GM12878 (cell line): Measurements from ENCODE around the gene GGTA1.

Source experiments
- CBX5 ChIP-seq: sonication (generic); IDR thresholded peaks from 2 replicates; pipeline ENCODE4 v1.6.1; 2016; ENCODE audit warnings: low read depth, moderate library complexity, mild to moderate bottlenecking, inconsistent platforms
- EP300 ChIP-seq, 2 experiments: fragments of 150-350 bp in 1 of 2; IDR thresholded peaks; 2 replicates each; pipeline ENCODE4 v1.6.1; 2011 to 2012; ENCODE audit warnings: low read depth in 2 of 2, low read length in 2 of 2, borderline replicate concordance in 1 of 2, improper control_type of control experiment in 1 of 2, inconsistent platforms in 1 of 2; ENCODE audit not compliant: control insufficient read depth in 1 of 2
- GABPA ChIP-seq: IDR thresholded peaks from 2 replicates; pipeline ENCODE4 v1.6.1; 2014; ENCODE audit warnings: antibody characterized with exemption, low read depth, mild to moderate bottlenecking, inconsistent platforms
- HCFC1 ChIP-seq: fragments of 150-350 bp; IDR thresholded peaks from 2 replicates; pipeline ENCODE4 v1.6.1; 2014; ENCODE audit warnings: low read length
- RAD51 ChIP-seq: fragments of 450-650 bp; IDR thresholded peaks from 2 replicates; pipeline ENCODE4 v1.6.1; 2016; ENCODE audit warnings: moderate library complexity, mild to moderate bottlenecking, inconsistent platforms
- SRF ChIP-seq, 2 experiments: IDR thresholded peaks; 2 replicates each; pipeline ENCODE4 v1.6.1; 2011; ENCODE audit warnings: low read depth in 2 of 2, low read length in 2 of 2, mild to moderate bottlenecking in 1 of 2, moderate library complexity in 1 of 2
- SUZ12 ChIP-seq: fragments of 200-600 bp; sonication (generic); IDR thresholded peaks from one replicate; pipeline ENCODE4 v1.6.1; 2018; ENCODE audit warnings: antibody characterized with exemption, mild to moderate bottlenecking; ENCODE audit not compliant: unreplicated experiment
- TF ChIP-seq, protein P1 (sequence below), 3 experiments: IDR thresholded peaks in 2 of 3; conservative IDR thresholded peaks in 1 of 3; 2 replicates each; pipeline ENCODE4 v1.5.1; 2011; ENCODE audit warnings: low read depth in 3 of 3, low read length in 3 of 3, mild to moderate bottlenecking in 3 of 3, control low read depth in 2 of 3, moderate library complexity in 2 of 3, inconsistent platforms in 1 of 3, mixed read lengths in 1 of 3; ENCODE audit not compliant: control insufficient read depth in 2 of 3, insufficient read depth in 1 of 3; ENCODE audit errors: extremely low read depth in 1 of 3
- TF ChIP-seq, protein P2 (sequence below): fragments of 450-650 bp; IDR thresholded peaks from 2 replicates; pipeline ENCODE4 v1.6.1; 2016; ENCODE audit warnings: mild to moderate bottlenecking

DNA sequence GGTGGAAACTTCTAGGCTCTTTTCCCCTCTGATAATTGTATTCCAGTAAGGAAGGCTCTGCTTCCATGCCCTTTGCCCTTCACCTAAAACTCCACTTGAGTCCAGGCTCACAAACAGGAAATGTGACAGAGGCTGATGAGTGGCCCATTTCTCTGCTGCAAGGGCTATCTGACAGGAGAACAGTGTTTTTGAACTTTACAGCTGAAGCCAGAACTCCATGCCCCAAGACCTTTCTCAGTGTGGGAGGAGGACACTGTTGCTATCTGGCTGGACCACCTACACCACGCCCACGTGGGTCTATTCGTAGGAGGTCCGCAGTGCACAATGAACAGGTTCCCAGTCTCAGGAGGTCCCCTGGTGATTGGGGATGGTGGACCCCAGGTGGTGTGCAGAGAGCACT, 13.6 kb downstream of the GGTA1 start:
- TF ChIP-seq EP300 (IDR thresholded peaks at IDR 0.05; ENCODE audit: borderline replicate concordance in 1 of 2, control insufficient read depth in 1 of 2, low read depth in 2 of 2, low read length in 2 of 2) (no peak), CBX5 (no peak), HCFC1 (no peak), RAD51 (no peak), SUZ12 (no peak), SRF (IDR thresholded peaks at IDR 0.05; ENCODE audit: low read depth in 2 of 2, low read length in 2 of 2) (no peak), GABPA (no peak)
- TF ChIP-seq, protein P1, sequence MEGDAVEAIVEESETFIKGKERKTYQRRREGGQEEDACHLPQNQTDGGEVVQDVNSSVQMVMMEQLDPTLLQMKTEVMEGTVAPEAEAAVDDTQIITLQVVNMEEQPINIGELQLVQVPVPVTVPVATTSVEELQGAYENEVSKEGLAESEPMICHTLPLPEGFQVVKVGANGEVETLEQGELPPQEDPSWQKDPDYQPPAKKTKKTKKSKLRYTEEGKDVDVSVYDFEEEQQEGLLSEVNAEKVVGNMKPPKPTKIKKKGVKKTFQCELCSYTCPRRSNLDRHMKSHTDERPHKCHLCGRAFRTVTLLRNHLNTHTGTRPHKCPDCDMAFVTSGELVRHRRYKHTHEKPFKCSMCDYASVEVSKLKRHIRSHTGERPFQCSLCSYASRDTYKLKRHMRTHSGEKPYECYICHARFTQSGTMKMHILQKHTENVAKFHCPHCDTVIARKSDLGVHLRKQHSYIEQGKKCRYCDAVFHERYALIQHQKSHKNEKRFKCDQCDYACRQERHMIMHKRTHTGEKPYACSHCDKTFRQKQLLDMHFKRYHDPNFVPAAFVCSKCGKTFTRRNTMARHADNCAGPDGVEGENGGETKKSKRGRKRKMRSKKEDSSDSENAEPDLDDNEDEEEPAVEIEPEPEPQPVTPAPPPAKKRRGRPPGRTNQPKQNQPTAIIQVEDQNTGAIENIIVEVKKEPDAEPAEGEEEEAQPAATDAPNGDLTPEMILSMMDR (IDR thresholded peaks at IDR 0.05 in 2 of 3, conservative IDR thresholded peaks at IDR 0.05 in 1 of 3; ENCODE audit: control insufficient read depth in 2 of 3, extremely low read depth in 1 of 3, insufficient read depth in 1 of 3, low read depth in 3 of 3, low read length in 3 of 3), result no peak
- TF ChIP-seq, protein P2, sequence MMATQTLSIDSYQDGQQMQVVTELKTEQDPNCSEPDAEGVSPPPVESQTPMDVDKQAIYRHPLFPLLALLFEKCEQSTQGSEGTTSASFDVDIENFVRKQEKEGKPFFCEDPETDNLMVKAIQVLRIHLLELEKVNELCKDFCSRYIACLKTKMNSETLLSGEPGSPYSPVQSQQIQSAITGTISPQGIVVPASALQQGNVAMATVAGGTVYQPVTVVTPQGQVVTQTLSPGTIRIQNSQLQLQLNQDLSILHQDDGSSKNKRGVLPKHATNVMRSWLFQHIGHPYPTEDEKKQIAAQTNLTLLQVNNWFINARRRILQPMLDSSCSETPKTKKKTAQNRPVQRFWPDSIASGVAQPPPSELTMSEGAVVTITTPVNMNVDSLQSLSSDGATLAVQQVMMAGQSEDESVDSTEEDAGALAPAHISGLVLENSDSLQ, result no peak
